NCI-H345 treated with DMSO at 0.1 percent for 48 hours (cell line): ENCODE results near the gene GLS.
"Not testable (repeated sequence)": the region's sequence is repeated elsewhere in the genome, so short reads cannot be mapped to it uniquely, and the experiment has no call there.

Experiments
- DNase-seq: peaks from one replicate; lab custom pipeline; 2025; ENCODE audit not compliant: unreplicated experiment; lab: John Stamatoyannopoulos, UW

GLS gene

DNA sequence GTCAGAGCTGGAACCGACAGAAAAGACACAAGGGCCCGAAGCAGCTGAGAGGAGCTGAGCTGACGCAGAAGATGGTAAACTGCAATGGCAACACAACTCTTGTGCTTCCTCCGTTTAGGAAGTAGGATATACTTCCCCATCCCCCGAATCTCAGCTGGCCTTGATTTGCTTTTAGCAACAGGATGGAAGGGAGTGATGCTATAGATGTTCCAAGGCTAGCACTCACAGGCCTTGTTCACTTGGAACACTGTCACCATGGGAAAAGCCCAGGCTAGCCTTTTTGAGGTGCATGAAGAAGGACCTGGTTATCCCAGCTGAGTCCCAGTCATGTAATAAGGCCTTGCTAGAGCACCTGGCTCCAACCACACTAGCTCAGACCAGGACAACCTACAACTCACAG is 107.3 kb downstream of the GLS start:
- DNase-seq = no peak

DNA sequence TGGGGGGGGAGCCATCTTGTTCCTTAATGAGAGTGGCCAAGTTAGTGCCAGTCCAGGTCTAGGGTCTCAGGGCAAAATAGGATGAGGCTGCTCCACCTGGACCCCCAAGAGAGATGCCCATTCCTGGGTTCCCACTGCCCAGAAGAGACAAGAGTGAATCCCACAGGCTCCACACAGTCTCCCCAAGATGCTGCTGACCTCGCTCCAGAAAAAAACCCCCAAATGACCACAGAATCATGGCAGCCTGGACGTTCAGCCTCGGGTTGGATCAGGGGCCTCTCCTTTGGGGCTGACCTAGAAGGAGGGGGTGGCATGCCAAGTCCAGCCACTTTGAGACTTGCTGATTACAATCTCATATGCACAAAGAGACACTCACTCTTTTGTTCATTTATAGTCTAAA is 108.3 kb downstream of the GLS start:
- no peak for DNase-seq

DNA sequence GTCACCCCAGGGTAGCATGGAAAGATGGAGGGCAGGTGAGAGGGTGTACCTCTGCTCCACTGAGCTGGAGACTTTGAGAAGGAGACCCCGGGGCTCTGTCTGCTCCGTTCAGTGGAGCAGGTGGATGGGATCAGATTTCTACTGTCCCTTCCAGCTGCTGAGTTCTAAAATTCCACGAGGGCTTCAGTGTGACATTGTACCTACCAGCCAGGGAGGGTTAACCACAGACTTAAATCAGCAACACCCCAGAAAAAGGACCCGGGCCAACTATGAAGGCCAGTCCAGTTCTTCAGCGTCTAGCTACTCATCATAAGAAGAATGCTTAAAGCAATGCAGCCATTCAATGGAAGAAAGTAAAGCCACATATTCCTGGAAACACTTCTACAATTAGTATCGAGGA is 109.5 kb downstream of the GLS start:
- DNase-seq = no peak

DNA sequence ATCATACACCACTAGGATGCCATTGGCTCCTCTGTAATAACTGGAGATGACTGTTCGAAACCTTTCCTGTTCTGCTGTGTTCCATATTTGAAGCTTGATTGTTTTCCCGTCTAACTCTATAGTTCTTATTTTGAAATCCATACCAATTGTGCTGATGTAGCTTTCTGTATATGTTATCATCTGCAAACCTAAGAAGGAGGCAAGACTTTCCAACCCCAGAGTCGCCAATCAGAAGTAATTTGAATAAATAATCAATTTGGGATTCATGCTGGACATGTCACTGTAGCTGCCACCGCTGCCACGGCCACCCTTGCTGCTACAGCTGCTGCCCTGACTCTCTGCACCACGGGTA is 112.6 kb downstream of the GLS start:
- DNase-seq = no peak

DNA sequence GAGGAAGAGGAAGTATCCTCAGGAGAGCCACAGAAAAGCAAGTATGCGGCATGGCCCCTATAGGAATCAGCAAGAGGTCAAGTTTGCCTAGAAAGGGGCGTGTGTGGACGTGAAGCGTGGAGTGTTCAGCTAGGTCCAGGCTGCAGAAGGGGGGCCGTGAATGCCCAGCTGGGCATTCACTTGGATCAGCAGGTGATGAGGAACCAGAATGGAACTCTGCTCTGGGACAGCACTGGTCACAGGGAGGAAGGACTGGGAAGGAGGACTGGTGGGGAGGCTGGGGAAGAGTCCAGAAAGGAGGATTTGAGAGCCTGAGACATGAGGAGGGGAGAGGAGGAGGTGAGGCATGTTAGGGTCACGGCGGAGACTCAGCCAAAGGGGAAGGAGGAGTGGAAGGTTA is 113.5 kb downstream of the GLS start:
- no peak for DNase-seq

DNA sequence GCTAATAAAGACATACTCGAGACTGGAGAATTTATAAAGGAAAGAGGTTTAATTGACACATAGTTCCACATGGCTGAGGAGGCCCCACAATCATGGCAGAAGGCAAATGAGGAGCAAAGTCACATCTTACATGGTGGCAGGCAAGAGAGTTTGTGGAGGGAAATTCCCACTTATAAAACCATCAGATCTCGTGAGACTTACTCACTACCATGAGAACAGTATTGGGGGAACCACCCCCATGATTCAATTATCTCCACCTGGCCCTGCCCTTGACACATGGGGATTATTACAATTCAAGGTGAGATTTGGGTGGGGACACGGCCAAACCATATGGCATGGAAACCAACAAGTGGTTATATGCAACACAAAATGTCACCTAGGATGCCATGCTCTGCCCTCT is 114.7 kb downstream of the GLS start:
- not testable (repeated sequence) for DNase-seq

DNA sequence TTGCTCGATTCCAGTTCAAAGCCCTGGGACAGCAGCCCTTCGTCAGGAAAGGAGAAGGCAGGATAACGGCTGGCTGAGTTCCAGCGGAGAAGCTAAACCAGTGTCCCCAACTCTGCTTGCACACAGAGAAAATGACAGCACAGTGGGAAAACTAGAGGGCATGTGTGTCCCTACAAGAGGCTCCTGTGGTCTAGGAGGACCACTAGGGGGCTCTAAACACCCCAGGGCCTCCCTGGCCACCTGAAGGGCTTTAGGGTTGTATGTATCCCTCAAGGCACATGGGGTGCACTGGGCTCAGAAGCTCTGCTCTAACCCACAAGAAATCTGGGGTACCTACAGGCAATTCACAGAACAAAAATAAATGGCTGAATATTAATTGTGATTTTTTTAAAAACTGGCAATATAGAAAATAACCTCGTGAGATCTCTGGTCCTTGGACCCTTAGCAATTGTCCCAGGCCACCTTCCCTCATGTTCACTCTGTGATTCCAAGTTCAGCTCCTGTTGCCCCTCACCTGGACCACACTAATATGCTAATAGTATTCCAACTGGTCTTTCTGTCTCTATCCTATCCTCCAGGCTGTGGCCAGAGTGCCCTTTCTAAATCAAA is 115.8 kb downstream of the GLS start:
- DNase-seq = no peak

DNA sequence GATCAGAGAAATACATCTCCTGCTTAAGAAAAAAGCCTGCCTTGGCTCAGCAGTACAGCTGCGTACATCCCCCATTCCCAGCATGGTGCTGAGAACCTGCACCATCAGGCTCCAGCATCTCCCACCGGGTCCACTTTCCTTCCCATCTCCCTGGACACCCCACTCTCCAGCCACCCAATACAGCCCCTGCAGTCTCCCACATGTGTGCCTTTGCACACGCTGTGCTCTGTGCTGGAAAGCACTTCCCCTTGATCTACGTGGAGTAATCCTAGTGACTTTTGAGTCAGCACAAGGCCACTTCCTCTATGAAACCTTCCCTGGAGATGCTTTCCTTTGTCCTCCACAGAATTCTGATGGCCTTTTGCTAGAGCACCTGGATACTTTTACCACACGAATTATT is 116.3 kb downstream of the GLS start:
- no peak for DNase-seq

DNA sequence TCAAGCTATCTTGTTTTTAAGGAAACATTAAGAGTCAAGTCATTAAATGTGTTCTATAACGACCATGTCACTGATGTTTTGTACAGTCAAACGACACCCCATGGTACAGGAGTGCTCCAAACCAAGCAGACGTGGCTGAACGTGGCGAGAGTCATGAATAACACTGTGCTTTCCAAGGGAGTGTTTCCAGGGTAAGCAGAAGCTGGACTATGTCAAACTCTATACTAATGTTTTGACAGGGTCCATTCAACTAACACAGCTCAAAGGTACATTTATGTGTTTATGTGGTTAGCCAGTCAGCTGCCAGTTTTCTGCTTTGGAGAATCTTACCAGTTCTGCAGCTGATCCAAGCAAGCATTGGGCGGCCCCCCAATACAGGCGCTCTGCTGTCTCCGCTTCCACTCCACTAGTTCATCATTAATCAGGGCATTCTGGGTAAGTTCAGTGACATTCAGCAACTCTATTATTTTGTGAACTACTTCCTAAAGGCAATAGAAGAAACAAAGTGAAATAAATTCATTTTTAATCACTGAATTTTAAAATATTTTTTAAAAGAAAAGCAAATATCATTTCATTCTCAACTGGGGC is 117.0 kb downstream of the GLS start:
- DNase-seq = no peak

DNA sequence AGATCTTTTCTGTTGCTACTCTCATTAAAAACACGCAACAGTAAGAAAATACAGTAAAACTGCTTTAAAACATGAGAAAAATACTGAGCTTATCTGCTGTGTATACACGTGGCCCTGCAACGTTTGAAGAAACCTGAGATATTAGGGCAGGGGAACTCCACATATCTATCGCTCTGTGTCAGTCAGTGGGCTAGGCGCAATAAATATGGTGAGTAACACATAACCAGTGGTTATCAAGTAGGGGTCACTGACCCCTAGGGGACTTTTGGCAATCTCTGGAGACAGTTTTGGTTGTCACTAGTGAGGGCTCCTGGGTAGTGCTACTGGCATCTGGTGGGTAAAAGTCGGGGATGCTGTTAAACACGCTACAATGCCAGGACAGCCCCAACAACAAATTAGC is 118.4 kb downstream of the GLS start:
- DNase-seq = no peak

DNA sequence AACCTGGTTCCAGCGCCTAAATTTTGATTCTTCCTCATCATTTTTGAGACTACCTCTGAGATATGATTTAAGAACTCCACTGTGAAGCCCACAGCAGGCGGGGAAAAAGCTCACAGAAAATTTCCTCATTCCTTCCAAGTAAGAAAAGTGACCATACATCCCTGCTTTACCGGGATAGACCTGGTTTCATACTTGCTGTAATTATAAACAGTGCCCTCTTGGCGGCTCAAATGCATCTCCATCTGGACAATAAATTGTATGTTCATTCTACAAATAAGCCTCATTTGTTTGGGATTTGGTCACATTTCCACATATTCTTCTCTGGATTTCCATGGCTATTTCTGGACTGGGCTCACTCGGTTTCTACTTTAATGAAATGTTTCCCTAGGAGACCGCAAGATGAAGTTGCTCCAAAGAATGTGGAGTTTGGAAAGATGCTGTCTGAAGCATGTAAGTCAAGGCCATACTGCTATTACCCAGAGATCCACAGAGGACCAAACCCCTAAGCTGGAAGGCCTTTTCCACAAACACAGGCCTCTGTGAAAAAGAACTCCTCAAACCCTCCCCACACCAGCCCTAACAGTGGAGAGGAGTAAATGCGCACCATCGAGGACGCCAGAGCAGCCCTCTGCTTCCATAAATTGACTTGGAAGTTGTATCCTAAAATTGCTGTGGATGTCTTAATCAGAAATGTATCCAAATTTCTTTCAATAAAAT is 119.5 kb downstream of the GLS start:
- DNase-seq = no peak

DNA sequence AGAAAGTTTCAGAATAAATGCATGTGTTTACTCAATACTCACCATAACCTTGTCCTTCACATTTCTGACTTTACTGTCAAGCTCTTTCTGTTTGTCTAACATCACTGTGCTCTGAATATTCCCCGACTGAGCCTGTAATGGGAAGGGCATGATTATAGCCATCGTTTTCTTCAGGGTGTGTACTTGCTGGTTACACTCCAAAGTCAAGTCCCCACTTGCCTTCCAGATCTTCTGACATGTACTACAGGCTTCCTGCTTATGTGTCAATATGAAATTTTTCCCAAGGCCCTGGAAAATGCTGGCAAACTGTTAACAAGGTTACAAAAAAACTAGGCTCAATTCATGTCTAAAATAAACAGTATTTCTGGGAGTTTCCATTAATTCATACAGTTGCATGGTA is 120.4 kb downstream of the GLS start:
- no peak for DNase-seq

DNA sequence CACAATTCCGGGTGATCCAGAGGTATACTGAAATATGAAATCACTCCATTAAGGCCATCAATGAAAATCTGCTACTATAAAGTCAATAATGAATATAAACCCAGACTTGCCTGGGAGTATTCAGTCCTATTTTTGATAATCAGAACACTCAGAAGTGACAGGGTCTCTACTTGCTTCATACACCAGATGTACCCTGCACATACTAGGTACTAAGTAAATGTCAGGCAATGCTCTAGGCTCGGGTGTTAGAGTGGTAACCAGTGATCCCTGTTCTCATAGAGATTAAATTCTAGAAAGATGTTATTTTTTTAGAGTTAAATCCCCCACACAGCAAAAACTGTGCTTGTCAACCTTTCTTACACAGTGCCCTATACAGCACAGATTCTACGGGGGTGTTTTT is 121.0 kb downstream of the GLS start:
- no peak for DNase-seq

DNA sequence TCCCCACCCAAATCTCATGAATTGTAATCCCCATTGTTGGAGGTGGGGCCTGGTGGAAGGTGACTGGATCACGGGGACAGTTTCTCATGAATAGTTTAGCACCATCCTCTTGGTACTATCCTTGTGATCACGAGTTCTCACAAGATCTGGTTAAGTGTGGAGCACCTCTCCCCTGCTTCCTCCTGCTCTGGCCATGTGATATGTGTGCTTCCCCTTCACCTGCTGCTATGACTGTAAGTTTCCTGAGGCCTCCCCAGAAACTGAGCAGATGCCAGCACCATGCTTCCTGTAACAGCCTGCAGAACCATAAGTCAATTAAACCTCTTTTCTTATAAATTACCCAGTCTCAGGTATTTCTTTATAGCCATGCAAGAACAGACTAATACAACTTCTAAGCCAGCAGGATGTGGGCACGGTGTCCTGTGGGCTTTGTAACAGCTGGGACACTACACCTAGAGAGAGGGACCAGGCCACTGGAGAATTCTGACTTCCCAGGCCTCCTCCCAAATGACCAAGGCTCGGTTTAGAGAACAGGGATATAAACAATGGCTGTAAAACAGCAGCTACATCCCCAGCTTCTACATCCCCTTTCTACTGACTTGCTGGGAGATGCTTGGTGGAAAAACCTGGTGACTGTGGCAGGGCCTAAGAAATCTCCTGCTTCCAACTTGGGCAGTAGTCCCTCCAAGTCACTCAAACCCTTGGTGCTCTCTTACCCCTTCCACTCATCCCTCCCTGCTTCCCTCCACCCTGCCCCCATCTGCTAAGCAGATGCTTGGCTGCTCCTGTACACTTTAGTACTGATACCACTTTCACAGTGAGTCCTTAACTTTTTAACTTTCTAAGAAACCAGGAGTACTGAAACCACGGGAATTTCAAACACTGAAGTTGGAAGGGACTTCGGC is 123.0 kb downstream of the GLS start:
- DNase-seq = no peak

DNA sequence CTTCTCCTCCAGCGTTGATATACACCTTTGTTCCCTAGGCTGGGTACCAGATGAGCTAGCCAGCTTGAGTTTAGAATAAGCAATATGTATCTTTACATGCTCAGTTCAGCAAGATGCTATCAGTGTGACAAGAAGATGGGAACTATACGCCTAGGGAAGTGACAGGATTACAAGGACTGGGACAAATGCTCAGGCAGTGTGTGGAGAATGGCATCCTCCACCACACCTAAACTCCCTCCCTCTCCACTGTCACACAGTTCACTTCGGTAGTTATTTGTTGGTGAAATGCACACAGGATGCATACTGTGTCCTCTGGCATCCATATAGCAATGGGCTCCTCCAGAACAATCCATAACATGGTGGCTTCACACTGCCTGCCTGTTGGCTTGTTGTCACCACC is 125.7 kb downstream of the GLS start:
- no peak for DNase-seq

DNA sequence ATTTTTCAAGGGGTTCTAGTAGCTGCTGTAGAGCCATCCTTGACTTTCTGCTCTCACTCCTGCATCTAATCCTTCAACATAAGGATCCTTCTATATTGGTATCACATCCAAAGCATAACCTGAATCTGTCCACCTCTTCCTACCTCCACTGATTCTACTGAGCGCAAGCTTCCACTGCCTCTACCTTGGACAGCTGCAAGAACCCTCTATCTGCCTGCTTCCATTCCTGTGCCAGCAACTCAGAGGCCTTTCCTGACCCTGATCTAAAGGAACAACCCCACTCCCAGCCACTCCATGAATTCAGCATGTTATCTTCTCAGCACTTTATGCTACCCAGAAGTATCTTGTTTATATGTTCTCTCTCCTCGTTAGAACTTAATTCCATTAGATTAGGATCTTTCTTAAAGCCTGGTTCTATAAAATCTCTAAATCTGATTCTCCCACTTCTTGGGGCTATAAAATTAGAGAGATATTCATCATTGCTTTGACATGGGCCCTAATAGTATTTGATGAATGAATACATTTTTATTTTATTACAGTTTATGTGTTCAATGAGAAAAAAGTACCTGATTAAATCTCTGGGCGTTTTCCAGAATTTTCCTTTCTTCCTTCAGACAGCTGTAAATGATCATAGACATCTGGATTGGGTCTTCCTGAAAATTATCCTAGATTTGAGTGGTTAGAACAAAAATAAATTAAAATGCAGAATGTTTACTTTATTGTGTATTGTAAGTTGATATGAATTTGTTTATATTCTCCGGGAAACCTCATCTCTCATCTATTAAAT is 126.6 kb downstream of the GLS start:
- DNase-seq = no peak

DNA sequence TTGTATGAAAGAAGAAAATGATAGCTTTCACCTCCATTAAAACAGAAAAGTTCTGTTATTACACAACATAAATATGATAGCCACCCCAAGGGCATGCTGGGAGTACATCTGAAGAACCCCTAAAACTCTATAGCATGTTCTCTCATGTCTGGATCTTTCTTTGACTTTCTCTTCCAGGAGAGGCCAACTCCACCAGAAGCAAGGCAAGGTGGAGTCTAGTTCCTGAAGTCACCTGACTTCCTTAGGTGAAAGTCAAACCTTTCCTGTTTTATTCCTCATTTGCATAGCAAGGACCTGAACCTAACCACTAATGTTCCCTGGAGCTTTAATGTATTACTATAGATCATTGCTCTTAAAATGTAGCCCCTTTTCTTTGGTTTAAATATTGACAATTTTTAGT is 127.7 kb downstream of the GLS start:
- DNase-seq = no peak

DNA sequence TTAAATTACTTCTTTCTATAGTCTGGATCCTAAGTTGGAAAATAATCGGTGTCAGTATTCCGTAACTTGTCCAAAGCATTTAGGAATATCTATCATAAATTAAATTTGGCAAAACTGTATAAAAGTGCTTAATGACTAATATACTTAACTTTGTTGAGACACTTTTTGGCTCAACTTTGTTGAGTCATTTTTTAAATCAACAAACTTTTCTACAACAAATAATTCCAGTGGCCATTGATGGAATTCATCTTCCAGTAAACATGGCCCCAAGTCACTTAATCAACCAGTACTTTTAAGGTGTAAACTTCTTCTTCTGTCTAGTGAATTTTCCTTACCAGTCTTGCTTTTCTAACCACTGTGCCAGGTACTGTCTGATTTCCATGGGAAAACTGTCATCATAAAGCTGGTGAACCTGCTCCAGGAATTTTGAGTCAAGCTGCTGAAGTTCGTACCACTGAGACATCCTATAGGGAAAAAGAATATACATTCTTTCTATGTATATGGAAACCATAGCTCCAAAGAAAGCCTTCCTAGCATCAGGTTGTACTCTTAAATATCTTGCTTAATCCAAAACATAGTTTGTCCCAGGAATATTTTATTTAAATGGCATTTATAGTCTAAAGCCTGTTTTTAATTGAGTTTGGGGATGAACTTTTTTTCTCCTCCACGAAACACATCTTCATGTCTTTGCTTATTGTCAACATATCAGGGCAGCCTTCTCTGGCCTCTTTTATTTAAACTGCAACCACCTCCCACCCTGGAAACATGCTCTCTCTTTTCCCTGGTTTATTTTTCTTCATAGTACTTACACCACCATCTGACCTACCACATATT is 129.1 kb downstream of the GLS start:
- no peak for DNase-seq

DNA sequence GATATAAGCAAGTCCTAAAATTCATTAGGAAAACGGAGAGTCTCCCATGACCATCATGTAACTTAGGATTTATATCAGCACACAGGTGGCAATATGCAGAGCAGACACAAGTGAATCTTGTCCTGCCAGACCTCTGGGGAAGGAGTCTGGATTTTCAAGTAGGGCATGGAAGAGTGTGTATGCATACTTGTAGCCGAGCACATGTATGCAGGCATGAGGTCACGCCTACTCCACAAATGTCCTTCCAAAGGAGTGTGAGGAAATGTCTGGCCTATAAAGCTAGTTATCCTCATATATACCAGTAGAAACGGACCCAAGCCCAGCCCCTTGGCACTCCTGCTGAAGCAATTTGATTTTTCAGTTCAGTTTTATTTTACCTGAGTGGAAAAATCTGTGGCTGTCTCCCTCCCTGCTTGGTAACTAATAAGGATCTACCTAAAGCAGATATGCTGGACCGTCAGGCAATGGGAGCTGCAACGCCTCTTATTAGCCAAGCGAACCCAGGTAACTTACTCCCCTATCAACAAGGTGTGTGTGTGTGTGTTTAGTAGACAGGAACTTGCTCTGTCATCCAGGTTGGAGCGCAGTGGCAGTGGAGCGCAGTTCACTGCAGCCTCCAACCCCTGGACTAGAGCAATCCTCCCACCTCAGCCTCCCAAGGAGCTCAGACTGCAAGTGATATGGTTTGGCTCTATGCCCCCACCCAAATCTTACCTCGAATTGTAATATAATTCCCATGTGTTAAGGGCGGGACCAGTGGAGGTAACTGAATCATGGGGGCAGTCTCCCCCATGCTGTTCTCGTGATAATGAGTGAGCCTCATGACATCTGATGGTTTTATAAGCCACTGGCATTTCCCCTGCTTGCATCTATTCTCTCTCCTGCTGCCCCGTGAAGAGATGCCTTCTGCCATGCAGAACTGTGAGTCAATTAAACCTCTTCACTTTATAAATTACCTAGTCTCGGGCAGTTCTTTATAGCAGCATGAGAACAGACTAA is 130.6 kb downstream of the GLS start:
- DNase-seq = no peak
